AG10803 (cell line): ENCODE measurements around the gene RPTOR.

Experiments used
- DNase-seq: peaks from one replicate; pipeline ENCODE4 v3.0.0; 2010; ENCODE audit warnings: low read depth
- H3K4me3 ChIP-seq: 2 replicates; pipeline ENCODE4 v1.5.1; 2011; ENCODE audit warnings: mild to moderate bottlenecking, low read length, control low read depth
- CTCF ChIP-seq: conservative IDR thresholded peaks from 2 replicates; pipeline ENCODE4 v1.5.1; 2011; ENCODE audit warnings: mild to moderate bottlenecking, low read length, control low read depth, inconsistent platforms

RPTOR gene

GRCh38 chr17:80920441-80920840, 375.8 kb downstream of the RPTOR start:
- no peak overlapping the region for H3K4me3 ChIP-seq
- no peak for DNase-seq
- no peak for TF ChIP-seq CTCF

DNA sequence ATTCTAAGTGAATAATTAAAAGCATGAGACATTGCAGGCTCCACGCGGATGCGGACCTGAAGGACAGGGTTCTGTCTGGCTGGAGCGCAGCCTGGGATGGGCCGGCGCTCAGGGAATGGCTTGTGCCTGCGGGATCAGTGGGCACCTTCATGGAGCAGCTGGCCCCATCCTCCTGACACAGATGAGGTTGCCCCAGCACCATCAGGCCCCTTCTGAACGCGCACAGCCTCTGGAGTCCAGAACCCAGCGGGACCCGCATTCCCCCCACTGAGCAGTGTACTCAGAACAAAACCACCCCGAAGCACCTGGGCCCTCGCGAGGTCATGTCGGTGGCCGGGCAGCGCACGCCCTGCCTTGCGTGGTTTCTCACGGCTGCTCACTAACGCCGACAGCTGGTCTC, 376.5 kb downstream of the RPTOR start:
- TF ChIP-seq CTCF: no peak
- H3K4me3 ChIP-seq: no peak overlapping the region
- no peak for DNase-seq

DNA sequence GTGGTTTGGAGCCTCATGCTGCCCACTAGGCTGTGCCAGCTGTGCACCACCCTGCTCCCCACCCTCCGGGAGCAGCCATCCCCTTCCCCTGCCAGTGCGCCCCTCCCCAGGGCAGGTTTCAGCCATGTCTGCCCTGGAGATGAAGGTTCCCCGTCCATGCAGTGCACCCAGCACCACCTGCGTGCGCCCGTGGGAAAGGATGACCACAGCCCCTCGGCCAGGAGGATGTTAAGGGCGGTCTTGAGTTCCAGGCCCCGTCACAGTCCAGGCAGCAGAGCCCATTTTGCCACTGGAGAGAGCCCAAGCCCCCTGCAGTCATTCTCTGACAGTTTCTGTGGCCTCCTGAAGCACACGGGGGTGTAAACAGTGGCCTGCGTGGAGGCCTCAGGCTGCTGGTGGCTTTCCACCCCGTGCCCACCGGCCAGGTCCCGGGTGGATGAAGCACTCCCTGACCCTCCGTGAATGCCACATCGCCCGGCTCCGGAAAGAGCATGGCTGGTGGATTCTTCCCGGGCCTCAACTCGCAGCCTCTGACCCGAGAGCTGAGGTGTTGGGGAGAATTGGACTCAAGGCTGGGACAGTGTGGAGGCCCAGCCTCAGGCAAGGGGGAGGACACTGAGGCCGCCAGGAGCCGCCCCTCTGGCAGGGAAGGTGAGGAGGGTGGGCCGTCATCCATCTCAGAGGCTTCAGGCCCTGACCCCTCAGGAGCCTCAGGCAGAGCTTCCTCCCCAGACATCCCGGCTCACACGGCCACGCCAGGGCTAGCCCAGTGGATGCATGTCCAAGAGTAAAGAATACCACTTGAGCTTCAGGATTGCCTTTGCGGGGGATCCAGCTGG, 377.3 kb downstream of the RPTOR start:
- TF ChIP-seq CTCF: no peak
- no peak overlapping the region for H3K4me3 ChIP-seq
- no peak for DNase-seq

DNA sequence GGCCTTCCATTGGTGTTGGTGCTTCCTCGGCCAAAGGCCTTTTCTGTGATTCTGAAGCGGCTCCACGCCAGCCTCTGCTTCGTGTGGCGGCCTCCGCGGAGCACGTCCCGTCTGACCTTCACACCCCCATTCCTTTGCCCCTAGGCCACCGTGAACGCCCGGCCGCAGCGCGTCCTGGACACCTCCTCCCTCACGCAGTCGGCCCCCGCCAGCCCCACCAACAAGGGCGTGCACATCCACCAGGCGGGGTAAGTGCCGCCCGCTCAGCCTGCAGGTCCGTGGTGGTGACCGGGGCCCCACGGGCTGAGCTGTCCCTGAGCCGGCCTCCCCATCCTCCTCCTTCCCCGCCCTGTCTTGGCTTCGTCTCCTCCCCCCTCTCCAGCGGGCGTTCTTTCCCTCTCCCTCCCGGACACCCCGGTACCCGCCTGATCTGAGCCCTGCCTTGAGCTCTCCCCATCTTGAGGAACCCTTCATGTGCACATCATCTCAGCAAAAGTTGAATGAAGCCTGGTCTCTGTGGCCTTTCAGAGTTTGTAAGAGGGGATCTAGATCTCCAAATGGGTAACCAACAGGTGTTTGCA, 378.0 kb downstream of the RPTOR start:
- H3K4me3 ChIP-seq: no peak overlapping the region
- no peak for TF ChIP-seq CTCF
- DNase-seq: no peak

DNA sequence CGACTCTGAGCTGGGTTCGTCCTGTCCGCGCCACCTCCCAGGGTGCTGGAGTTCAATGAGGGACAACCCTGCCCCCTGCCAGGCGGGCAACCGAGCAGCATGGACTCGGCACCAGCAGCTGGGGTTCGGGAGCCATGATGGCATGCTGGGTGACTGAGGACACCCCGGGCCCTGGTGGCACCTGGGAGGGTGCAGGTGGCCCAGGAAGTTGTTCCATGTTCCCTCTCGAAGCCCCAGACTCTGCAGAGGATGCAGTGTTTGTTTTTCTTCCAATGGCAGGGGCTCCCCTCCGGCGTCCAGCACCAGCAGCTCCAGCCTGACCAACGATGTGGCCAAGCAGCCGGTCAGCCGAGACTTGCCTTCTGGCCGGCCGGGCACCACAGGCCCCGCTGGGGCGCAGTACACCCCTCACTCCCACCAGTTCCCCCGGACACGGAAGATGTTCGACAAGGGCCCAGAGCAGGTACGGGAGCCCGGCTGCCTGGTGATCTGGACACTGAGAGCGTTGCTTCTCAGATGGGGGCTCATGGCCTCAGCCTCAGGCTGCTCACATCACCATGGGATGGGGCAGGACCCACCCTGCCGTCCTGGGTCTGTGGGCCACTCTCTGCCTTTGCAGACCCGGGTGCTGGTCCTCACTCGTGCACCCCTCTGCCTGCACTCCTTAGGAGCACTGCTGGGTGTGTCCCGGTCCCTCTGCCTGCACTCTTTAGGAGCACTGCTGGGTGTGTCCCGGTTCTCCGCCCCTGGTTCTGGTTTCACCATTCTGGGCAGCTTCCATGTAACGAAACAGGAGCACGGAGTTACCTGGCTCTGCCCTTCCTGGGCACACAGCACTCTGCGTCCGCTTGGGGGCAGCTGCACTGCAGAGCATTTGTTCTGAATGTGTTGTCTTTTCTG, 378.8 kb downstream of the RPTOR start:
- no peak overlapping the region for H3K4me3 ChIP-seq
- no peak for TF ChIP-seq CTCF
- DNase-seq: no peak

DNA sequence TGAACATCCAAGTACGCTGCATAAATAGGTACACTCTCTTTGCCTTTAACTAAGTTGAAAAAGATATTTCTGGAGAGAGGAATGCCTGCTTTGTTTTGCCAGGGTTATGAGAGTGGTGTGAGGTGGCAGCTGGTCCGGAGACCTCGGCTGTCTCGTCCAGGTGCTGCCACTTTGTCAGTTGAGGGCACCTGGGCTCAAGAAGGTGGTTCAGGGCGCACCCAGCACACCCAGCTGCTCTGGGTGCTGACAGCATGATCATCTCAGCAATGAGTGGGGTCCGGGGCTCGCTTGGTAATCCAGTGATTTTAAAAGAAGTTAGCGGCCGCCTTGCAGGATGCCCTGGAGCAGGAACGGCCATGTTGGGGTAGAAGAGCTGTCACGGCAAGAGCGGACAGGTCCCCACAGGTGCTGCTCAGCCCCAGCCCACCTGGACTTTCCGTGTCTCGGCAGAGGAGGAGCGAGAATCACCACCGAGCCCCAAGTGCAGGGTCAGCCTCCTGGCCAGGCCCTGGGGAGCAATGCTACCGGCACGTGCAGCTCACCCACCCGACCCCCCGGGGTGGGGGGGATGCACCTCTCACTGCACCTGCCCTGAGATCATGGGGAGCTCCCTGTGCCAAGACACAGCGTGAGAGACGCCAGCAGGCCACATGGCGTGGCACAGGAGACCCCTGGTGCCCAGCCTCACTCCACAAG, 379.6 kb downstream of the RPTOR start:
- no peak for TF ChIP-seq CTCF
- H3K4me3 ChIP-seq: no peak overlapping the region
- no peak for DNase-seq
